Fibroblast of mammary gland (primary cell): ENCODE measurements around the gene WASF2.
"Not testable (repeated sequence)": the region's sequence is repeated elsewhere in the genome, so short reads cannot be mapped to it uniquely, and the experiment has no call there.

Experiments
- DNase-seq: peaks from one replicate; pipeline ENCODE4 v3.0.0-alpha.2; 2010; ENCODE audit warnings: low read depth
- H3K4me3 ChIP-seq: 2 replicates; pipeline ENCODE4 v1.5.1; 2011; ENCODE audit warnings: low read depth, mild to moderate bottlenecking, low read length, moderate library complexity; ENCODE audit not compliant: control insufficient read depth
- TF ChIP-seq, protein P1 (sequence below): conservative IDR thresholded peaks from 2 replicates; pipeline ENCODE4 v1.5.1; 2011; ENCODE audit warnings: low read depth, low read length, inconsistent platforms; ENCODE audit not compliant: control insufficient read depth, insufficient read depth

The WASF2 gene

DNA sequence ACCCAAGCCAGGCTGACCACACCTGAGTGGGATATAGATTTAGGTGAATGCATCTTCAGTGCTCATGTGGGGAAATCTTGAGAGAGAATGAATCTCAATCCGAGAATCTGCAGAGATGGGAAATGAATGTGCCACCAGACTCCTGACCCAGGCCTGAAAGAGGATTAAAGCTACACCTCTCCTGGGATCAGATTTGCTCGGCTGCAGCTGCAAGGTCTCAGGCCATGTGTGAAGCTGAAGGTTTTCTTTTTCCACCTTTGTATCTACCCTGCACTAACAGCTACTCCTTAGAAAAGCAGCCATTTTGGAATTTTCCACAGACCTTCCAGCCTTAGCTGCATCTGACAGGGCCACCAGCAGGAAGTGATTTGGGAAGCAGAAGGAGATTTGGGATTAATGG is 79.3 kb downstream of the WASF2 start:
- TF ChIP-seq, protein P1, sequence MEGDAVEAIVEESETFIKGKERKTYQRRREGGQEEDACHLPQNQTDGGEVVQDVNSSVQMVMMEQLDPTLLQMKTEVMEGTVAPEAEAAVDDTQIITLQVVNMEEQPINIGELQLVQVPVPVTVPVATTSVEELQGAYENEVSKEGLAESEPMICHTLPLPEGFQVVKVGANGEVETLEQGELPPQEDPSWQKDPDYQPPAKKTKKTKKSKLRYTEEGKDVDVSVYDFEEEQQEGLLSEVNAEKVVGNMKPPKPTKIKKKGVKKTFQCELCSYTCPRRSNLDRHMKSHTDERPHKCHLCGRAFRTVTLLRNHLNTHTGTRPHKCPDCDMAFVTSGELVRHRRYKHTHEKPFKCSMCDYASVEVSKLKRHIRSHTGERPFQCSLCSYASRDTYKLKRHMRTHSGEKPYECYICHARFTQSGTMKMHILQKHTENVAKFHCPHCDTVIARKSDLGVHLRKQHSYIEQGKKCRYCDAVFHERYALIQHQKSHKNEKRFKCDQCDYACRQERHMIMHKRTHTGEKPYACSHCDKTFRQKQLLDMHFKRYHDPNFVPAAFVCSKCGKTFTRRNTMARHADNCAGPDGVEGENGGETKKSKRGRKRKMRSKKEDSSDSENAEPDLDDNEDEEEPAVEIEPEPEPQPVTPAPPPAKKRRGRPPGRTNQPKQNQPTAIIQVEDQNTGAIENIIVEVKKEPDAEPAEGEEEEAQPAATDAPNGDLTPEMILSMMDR: no peak
- no peak overlapping the region for H3K4me3 ChIP-seq
- no peak for DNase-seq

DNA sequence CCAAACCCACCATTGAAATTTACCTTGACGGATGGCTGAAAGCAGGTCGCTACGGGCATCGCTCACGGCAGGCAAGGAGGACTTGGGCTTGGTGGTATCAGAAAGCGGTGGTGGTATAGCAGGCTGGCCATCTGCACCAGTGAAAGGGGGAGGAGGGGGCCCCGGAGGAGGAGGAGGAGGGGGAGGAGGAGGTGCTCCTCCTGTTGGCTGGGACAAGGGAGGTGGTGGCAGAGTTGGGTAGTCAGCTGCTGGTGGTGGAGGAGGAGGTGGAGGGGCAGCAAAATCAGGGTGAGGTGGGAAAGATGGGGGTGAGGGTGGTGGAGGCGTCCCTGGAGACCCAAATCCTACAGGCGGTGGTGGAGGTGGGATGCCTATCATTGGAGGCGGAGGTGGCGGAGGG is 80.3 kb downstream of the WASF2 start:
- TF ChIP-seq, protein P1: no peak

DNA sequence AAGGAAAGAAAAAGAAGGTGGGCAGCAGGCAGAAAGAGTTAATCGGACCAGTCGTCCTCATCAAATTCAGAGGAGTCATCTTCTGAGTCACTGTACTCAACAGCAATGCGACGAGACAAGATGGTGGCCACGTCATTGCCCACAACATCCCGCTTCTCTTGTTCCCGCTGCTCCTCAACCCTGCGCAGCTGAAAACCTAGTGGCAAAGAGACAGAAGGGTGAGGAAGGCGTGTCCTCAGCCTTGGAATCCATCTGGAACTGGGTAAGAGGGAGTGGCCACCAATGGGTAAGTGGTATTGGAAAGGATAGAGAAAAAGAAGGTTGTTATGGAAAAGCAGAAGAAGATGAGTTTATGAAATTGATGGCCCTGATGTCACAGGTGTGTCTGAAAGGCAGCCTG is 81.8 kb downstream of the WASF2 start:
- DNase-seq: peak; percentile 70
- TF ChIP-seq, protein P1: no peak
- no peak overlapping the region for H3K4me3 ChIP-seq

More for the DNA sequence above, 80.3 kb downstream of the WASF2 start:
- H3K4me3 ChIP-seq: no peak overlapping the region
- DNase-seq: no peak

DNA sequence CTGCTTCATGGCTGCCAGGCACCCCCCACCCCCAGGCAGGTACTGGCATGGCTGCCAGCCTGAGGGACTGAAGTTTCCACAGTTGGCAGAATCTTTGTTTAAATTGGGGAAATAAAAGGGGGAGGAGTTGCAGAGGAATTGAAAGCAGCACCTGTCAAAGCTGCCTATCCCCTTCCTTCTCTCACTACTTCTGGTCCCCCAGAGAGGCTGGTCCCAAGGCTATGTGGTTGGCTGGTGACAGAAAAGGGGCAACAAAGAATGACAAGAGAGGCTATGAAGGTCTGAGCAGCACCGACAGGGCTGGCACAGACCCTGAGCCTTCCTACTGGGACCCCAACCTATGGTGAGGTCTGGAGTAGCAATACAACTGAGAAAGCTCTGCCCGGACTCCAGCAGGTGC is 83.2 kb downstream of the WASF2 start:
- not testable (repeated sequence) for H3K4me3 ChIP-seq, DNase-seq

DNA sequence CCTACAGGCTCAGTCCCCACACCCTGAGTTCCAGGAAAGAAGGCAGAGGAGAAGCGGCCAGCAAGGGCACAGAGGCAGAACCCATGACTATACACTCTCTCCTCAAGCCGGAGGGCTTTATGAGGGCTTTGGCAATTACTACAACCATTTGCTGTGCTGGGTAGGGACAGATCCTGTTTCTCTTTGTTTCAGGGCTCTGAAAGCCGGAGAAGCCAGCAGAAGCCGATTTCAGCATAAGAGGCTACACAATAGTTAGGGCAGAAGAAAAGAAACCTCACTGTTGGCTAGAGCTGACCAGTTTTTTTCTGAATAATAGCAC is 83.6 kb downstream of the WASF2 start:
- no peak for DNase-seq
- no peak overlapping the region for H3K4me3 ChIP-seq
- TF ChIP-seq, protein P1: no peak

DNA sequence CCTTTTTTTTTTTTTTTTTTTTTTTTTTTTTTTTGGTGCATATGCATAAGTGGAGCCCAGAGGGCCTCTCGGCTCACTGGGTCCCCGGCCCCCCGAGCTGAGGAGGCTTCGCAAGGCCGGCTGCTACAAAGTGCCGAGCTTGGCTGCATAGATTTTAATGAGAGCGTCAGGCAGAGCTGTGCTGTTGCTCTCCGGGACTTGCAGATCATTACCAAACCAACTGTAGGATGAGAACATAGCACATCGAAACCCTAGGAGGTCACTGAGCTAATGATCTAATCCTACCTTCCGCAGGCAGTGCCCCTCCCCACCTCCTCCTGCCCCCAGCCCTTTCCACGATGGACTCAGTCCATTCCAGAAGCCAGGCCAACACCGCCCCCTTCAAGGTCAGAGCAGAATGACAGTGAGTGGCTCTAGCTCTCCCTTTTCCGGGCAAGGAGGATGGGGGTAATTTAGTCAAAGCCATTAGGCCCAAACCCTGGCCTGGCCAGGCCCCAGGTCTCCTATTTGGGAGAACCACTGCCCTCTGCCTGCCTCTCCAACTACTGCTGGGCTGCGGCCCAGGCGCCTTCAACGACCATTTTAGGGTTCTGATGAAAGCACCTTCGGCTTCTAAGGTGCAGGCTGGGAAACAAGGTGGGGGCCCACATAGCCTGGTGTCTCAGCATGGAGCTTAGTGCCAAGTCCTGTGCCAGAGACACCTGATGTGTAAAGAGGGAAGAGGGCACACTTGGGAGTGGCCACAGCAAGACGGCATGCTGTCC is 84.2 kb downstream of the WASF2 start:
- not testable (repeated sequence) for DNase-seq, H3K4me3 ChIP-seq

DNA sequence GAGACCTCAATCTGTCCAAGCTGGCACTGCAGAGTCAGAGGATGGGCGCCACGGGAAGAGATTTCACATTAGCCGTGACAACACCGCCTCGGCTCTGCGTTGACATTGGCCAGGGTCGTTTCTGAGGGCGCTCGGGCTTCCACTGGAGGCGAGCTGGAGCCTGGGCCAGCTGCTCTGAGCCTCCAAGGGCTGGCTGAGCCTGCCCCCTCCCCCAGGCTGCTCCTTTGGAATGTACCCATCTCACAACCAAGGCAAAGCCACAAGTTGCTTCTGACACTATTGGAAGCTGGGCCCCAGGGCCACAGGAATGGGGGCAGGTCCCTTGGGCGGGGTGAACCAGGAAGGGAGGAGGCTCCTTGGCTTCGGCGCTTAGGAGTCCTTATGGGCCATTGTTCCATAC is 84.9 kb downstream of the WASF2 start:
- no peak overlapping the region for H3K4me3 ChIP-seq
- TF ChIP-seq, protein P1: no peak
- DNase-seq: peak; percentile 56

DNA sequence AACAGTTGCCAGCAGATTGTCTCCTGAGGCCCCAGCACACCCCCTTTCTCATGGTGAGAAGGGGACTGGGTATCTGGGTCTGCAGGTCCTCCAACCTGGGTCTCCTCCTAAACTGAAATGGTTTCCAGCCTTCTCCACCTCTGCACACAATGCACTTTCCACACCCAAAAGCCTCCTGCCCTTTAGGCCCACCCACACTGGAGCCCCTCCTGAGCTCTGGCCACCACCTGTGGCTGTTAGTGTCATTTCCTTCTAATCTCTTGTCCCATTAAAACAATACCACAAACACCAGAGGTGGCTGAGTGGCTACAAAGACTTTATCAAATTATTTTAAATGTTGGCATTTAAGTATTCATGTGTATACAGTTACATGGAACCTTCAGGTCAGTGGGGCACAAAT is 86.0 kb downstream of the WASF2 start:
- TF ChIP-seq, protein P1: no peak
- no peak for DNase-seq
- no peak overlapping the region for H3K4me3 ChIP-seq
